A549 treated with Hydrocortisone at 1 μM for 4 hours (cell line): ENCODE measurements around the gene SPDYE2. TPM values are rescaled to one million over a fixed set of nuclear protein-coding genes. Genes with fewer than 3 reads are reported as not detected.

Experiments used
- total RNA-seq: library from RNA; stranded (reverse); fragments of 200-300 nt; extraction: Qiagen RNA extraction; gene quantifications from 5 replicates; pipeline ENCODE4 v1.2.3, GENCODE V29; 2022

Gene SPDYE2, protein sequence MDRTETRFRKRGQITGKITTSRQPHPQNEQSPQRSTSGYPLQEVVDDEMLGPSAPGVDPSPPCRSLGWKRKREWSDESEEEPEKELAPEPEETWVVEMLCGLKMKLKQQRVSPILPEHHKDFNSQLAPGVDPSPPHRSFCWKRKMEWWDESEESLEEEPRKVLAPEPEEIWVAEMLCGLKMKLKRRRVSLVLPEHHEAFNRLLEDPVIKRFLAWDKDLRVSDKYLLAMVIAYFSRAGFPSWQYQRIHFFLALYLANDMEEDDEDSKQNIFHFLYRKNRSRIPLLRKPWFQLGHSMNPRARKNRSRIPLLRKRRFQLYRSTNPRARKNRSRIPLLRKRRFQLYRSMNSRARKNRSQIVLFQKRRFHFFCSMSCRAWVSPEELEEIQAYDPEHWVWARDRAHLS
- 0.05 TPM in 1 of 5 replicates, not detected in the others for total RNA-seq

DNA sequence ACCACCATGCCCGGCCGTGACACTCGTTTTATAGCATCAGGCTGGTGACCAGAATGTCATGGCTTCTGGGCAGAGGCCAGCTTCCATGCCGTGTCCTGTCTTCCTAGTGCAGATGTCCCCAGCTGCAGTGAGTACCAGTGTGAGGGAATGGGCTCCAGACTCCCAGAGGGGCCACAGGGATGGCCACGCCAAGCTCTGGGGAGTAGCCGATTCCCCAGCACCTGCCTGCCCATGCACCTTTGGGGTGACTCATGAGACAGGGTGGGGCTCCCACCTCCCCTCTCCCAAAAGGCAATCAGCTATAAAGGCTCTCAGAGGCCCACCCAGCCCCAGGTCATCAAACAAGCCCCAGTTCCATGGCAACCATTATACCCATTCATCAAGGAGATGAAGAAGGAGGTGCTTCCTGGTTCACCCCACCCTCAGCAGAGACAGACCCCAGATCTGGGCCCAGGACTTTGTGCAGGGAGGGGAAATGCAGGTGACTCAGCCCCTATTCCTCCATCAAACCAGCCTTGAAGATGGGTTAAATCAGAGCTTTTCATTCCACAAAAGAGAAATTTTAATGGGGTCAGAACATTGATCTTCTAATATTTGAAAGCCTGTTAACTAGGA is at the start of gene SPDYE2:
TSS of gene SPDYE2 (plus strand) at position 419 of the 615 bp plus-strand sequence. CDS start 2,030 bp downstream, outside the sequence.

DNA sequence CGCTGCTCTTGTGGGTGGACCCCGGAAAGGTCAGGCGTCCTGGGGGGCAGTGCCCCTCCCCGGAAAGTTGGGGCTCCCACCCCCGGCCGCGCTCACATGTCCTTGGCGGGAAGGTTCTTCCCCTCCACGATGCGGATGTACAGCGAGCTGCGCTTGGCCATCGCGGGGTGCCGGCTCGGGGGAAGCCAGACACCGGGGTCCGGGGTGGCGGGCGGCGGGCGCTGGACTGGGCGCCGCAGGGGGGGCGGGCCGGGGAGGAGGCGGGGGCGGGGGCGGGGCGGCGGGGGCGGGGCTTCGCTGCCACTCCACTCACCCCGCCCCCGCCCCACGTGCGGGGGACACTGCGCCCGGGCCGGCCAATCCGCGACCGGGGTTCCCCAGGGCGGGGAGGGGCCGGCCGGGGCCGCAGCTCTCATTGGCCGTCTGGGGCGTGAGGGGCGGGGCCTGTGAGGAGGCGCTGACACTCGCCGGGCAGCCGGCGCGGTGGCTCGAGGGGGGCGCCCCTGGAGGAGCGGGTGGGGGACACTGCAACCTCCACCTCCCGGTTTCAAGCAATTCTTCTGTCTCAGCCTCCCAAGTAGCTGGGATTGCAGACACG is 33.4 kb upstream of the SPDYE2 start, which contains the start of gene RASA4B:
TSS of gene RASA4B (minus strand) at position 228 of the 598 bp plus-strand sequence. CDS start at position 161, 67 bp downstream.

DNA sequence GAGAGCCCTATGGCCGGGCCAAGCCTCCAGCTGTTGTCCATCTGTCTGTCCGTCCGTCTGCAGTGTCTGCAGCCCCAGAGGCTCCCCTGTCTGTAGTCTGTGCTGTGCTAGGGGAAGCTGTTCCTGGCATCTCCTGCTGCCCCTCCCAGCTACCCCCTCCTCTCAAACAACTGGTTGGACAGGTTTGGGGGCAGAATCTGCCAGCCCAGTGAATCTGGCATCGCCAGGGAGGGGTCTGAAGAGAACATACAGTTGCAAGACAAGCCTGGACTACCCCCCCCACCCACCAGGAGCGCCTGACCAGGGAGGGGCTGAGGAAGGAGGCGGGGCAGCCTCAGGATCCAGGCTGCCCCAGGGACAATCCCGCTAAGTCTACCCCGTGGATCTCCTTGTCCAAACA is 7.4 kb upstream of the SPDYE2 start, which contains the start of gene UPK3BL2:
TSS of gene UPK3BL2 (minus strand) at position 101 of the 400 bp plus-strand sequence. CDS start at position 41, 60 bp downstream.

DNA sequence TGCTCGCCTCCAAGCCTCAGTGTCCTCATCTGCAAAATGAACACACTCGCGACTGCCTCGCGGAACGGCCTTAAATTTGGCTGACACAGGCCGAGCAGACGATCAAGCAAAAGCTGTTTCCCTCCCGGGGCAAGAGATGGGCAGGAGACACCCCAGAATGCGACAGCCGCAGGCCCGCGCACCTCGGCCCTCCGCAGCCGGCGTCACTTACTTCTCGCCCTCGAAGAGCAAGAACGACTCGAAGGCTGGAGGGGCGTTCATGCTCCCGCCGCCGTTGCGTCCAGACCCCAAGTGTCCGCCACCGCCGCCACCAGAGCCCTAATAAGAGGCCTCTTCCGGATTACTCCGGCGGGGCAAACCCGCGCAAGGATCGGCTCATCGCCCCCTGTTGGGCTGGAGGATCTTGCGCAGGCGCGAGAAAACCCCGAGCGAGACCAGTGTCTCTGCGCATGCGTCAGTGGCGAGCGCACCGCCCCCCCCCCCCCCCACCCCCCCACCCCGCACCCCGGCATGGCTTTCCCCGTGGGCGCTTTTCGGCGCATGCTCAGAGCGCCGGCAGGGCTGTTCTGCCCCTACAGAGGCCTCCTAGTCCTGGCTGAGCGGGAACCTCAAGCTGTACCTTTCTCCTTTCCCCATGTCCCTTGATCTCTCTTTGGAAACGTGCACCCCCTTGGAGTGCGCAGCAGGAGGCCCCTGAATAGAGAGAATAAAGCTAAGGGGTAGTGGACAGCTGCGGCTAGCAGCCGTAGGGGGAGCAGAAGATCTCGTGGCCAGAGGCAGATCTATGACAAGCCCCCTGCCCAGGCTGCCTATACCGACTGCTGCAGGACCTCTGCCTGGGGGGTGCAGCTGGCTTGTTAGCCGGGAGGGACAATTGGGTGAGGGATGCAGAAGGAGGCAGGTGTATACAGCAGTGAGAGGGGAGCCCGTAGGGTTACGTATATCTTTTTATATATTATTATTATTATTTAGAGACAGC is 21.5 kb downstream of the SPDYE2 start, which contains the start of gene POLR2J3:
TSS of gene POLR2J3 (minus strand) at position 323 of the 979 bp plus-strand sequence. CDS start at position 261, 62 bp downstream.

Other genes with a start within 250 kb of the SPDYE2 start
- gene SPDYE6, start 194.8 kb upstream of the SPDYE2 start, total RNA-seq = not detected in 5 replicates
- 20.8 to 24.2 TPM (median 21.6 TPM) in 5 replicates for gene PRKRIP1, start 154.9 kb upstream of the SPDYE2 start, total RNA-seq
- gene ORAI2, start 117.7 kb upstream of the SPDYE2 start, total RNA-seq = 28.7 to 33.4 TPM (median 31.9 TPM) in 5 replicates
- gene ALKBH4, start 86.4 kb upstream of the SPDYE2 start, total RNA-seq = 10.4 to 11.9 TPM (median 10.6 TPM) in 5 replicates
- gene LRWD1, start 86.2 kb upstream of the SPDYE2 start, total RNA-seq = 26.3 to 29.9 TPM (median 29.2 TPM) in 5 replicates
- gene POLR2J, start 72.3 kb upstream of the SPDYE2 start, total RNA-seq = 96.4 to 110 TPM (median 107 TPM) in 5 replicates
- 1.2 to 2.1 TPM (median 1.6 TPM) in 5 replicates for gene RASA4B, start 33.4 kb upstream of the SPDYE2 start, total RNA-seq
- gene UPK3BL2, start 7.5 kb upstream of the SPDYE2 start, total RNA-seq = 1.3 to 3.2 TPM (median 2.4 TPM) in 5 replicates
- 13.5 to 53.6 TPM (median 32.9 TPM) in 5 replicates for gene POLR2J3, start 21.4 kb downstream of the SPDYE2 start, total RNA-seq
- gene RASA4, start 65.5 kb downstream of the SPDYE2 start, total RNA-seq = 1.6 to 2.6 TPM (median 2.2 TPM) in 5 replicates
- 10.5 to 16.8 TPM (median 13.0 TPM) in 5 replicates for gene UPK3BL1, start 91.6 kb downstream of the SPDYE2 start, total RNA-seq
- not detected in 5 replicates for gene SPDYE2B, start 99.1 kb downstream of the SPDYE2 start, total RNA-seq
- 0.12 to 0.61 TPM (median 0.24 TPM) in 5 replicates for gene POLR2J2, start 120.4 kb downstream of the SPDYE2 start, total RNA-seq
- gene FAM185A, start 197.8 kb downstream of the SPDYE2 start, total RNA-seq = 6.0 to 7.9 TPM (median 6.9 TPM) in 5 replicates